Testis (tissue), 2 donors: ENCODE measurements around the gene INPP5A.

Experiments
- POLR2A ChIP-seq: fragments of 450-650 bp; IDR thresholded peaks from one replicate; pipeline ENCODE4 v1.6.1; 2017; ENCODE audit warnings: antibody characterized with exemption, mild to moderate bottlenecking, moderate library complexity
- TF ChIP-seq, protein P1 (sequence below), 3 experiments: fragments of 450-650 bp in 2 of 3; fragments of 200-600 bp in 1 of 3; sonication (generic) in 1 of 3; IDR thresholded peaks; one replicate each; pipeline ENCODE4 v1.5.1; 2016 to 2019; ENCODE audit warnings: antibody characterized with exemption in 3 of 3, mild to moderate bottlenecking in 2 of 3, moderate library complexity in 1 of 3

DNA sequence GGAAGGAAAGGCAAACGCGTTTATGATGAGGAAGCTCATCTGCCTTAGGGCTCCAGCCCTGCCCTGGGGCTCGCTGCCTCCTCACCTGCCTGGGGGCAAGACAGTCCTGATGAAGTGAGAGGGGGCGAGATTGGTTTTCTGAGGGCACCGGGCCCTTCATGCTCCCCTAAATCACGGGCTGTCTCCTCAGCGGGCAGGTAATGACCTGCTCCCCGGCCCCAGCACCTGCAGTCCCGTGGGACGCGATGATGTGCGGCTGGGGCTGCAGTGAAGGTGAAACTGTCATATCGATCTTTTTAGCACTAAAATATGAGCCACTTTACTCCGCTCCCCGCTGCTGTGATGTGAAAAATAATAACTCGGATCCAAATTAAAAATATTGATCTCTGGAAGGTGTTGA lies 120.2 kb downstream of the INPP5A start:
- TF ChIP-seq, protein P1, sequence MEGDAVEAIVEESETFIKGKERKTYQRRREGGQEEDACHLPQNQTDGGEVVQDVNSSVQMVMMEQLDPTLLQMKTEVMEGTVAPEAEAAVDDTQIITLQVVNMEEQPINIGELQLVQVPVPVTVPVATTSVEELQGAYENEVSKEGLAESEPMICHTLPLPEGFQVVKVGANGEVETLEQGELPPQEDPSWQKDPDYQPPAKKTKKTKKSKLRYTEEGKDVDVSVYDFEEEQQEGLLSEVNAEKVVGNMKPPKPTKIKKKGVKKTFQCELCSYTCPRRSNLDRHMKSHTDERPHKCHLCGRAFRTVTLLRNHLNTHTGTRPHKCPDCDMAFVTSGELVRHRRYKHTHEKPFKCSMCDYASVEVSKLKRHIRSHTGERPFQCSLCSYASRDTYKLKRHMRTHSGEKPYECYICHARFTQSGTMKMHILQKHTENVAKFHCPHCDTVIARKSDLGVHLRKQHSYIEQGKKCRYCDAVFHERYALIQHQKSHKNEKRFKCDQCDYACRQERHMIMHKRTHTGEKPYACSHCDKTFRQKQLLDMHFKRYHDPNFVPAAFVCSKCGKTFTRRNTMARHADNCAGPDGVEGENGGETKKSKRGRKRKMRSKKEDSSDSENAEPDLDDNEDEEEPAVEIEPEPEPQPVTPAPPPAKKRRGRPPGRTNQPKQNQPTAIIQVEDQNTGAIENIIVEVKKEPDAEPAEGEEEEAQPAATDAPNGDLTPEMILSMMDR (IDR thresholded peaks at IDR 0.05) = no peak
- TF ChIP-seq POLR2A = no peak
